SK-N-SH (cell line): ENCODE data around the gene TRIM40. TPM values are rescaled to one million over a fixed set of nuclear protein-coding genes. Genes with fewer than 3 reads are reported as not detected.

Experiments used
- CTCF ChIA-PET: fragments of 300-600, 350-600 bp; formaldehyde crosslinking; extraction: SDS; loops from one replicate; lab custom pipeline; 2021; lab: Yijun Ruan, JAX
- POLR2A ChIA-PET: fragments of 350-600 bp; sonication (Branson Sonifier 250); formaldehyde crosslinking; extraction: SDS; loops from one replicate; lab custom pipeline; 2020; ENCODE audit warnings: antibody characterized with exemption, inconsistent platforms; lab: Yijun Ruan, JAX
- DNase-seq: peaks from one replicate; pipeline ENCODE4 v3.0.0; 2012
- H2AFZ ChIP-seq: fragments of 200-600 bp; sonication (generic); 2 replicates; pipeline ENCODE4 v1.8.1; 2016; ENCODE audit warnings: antibody characterized with exemption, mild to moderate bottlenecking, low read depth
- H3F3A ChIP-seq: fragments of 200-600 bp; sonication (generic); replicated peaks from 2 replicates; pipeline ENCODE3; 2016; ENCODE audit warnings: antibody characterized with exemption, mild to moderate bottlenecking; ENCODE audit not compliant: insufficient read depth
- H3K27ac ChIP-seq, 2 experiments: fragments of 200-500 bp in 1 of 2; fragments of 200-600 bp in 1 of 2; sonication (Bioruptor generic) in 1 of 2; sonication (generic), shearing (Covaris generic) in 1 of 2; 2 replicates each; pipeline versions ENCODE4 v1.5.1 to v1.6.1; 2014 to 2016; ENCODE audit warnings: low read depth in 2 of 2, inconsistent platforms in 1 of 2, low read length in 1 of 2, mild to moderate bottlenecking in 1 of 2, mixed read lengths in 1 of 2
- H3K27me3 ChIP-seq: fragments of 200-600 bp; sonication (generic), shearing (Covaris generic); 2 replicates; pipeline ENCODE4 v1.6.1; 2016; ENCODE audit warnings: mixed run types; ENCODE audit not compliant: insufficient read depth
- H3K36me3 ChIP-seq, 2 experiments: fragments of 200-500 bp in 1 of 2; fragments of 200-600 bp in 1 of 2; sonication (Bioruptor generic) in 1 of 2; sonication (generic) in 1 of 2; replicated peaks in 1 of 2; 2 replicates each; pipeline versions ENCODE3 to v1.5.1; 2014 to 2016; ENCODE audit warnings: low read length in 1 of 2, mild to moderate bottlenecking in 1 of 2; ENCODE audit not compliant: insufficient read depth in 2 of 2, control insufficient read depth in 1 of 2
- H3K4me1 ChIP-seq, 2 experiments: fragments of 200-500 bp in 1 of 2; fragments of 200-600 bp in 1 of 2; sonication (Bioruptor generic) in 1 of 2; sonication (generic), shearing (Covaris generic) in 1 of 2; 2 replicates each; pipeline versions ENCODE4 v1.5.1 to v1.6.1; 2014 to 2016; ENCODE audit warnings: low read depth in 1 of 2, low read length in 1 of 2, mixed run types in 1 of 2; ENCODE audit not compliant: insufficient read depth in 2 of 2, control insufficient read depth in 1 of 2
- H3K4me2 ChIP-seq: fragments of 200-600 bp; sonication (generic), shearing (Covaris generic); 2 replicates; pipeline ENCODE4 v1.6.1; 2017; ENCODE audit warnings: mixed run types
- H3K4me3 ChIP-seq, 2 experiments: fragments of 200-500 bp in 1 of 2; fragments of 200-600 bp in 1 of 2; sonication (Bioruptor generic) in 1 of 2; sonication (generic), shearing (Covaris generic) in 1 of 2; 2 replicates each; pipeline versions ENCODE4 v1.5.1 to v1.8.1; 2014 to 2016; ENCODE audit warnings: low read depth in 2 of 2, inconsistent platforms in 1 of 2, low read length in 1 of 2, mild to moderate bottlenecking in 1 of 2, mixed read lengths in 1 of 2, moderate library complexity in 1 of 2
- H3K79me2 ChIP-seq: fragments of 200-600 bp; sonication (generic); 2 replicates; pipeline ENCODE4 v1.8.1; 2017; ENCODE audit warnings: mild to moderate bottlenecking; ENCODE audit not compliant: insufficient read depth
- H3K9ac ChIP-seq: fragments of 200-600 bp; sonication (generic); 2 replicates; pipeline ENCODE4 v1.6.1; 2017; ENCODE audit warnings: mixed run types
- H3K9me2 ChIP-seq: fragments of 200-600 bp; sonication (generic); 2 replicates; pipeline ENCODE4 v1.6.1; 2017; ENCODE audit warnings: mixed run types
- H3K9me3 ChIP-seq: fragments of 200-600 bp; sonication (generic); 2 replicates; pipeline ENCODE4 v1.6.1; 2017; ENCODE audit warnings: mixed run types, mild to moderate bottlenecking, moderate library complexity
- H4K20me1 ChIP-seq: fragments of 200-600 bp; sonication (generic); 2 replicates; pipeline ENCODE4 v1.6.1; 2017; ENCODE audit warnings: mild to moderate bottlenecking, mixed run types; ENCODE audit not compliant: insufficient read depth
- CTCF ChIP-seq: fragments of 200-600 bp; sonication (generic); IDR thresholded peaks from 2 replicates; pipeline ENCODE4 v1.6.1; 2017; ENCODE audit warnings: antibody characterized with exemption, mild to moderate bottlenecking, moderate library complexity
- ELF1 ChIP-seq: IDR thresholded peaks from 2 replicates; pipeline ENCODE4 v1.4.0; 2012
- EZH2phosphoT487 ChIP-seq: fragments of 200-600 bp; sonication (generic); IDR thresholded peaks from 2 replicates; pipeline ENCODE4 v1.6.1; 2017; ENCODE audit warnings: low read depth, mixed run types, mild to moderate bottlenecking, antibody characterized with exemption, moderate library complexity, borderline replicate concordance
- FOSL2 ChIP-seq: IDR thresholded peaks from 2 replicates; pipeline ENCODE4 v1.4.0; 2012; ENCODE audit warnings: low read depth, mild to moderate bottlenecking, moderate library complexity, borderline replicate concordance
- GATA2 ChIP-seq: sonication (generic); formaldehyde crosslinking; IDR thresholded peaks from 2 replicates; pipeline ENCODE4 v1.5.0; 2020; ENCODE audit warnings: mild to moderate bottlenecking, missing genetic modification reagents
- NFIC ChIP-seq: IDR thresholded peaks from 2 replicates; pipeline ENCODE4 v1.4.0; 2012; ENCODE audit warnings: borderline replicate concordance
- PBX3 ChIP-seq: IDR thresholded peaks from 2 replicates; pipeline ENCODE4; 2012
- RAD21 ChIP-seq: IDR thresholded peaks from 2 replicates; pipeline ENCODE4 v1.6.1; 2012; ENCODE audit warnings: mild to moderate bottlenecking, low read length
- RCOR1 ChIP-seq: fragments of 150-350 bp; IDR thresholded peaks from 2 replicates; pipeline ENCODE4 v1.6.1; 2017; ENCODE audit warnings: antibody characterized with exemption, low read length
- REST ChIP-seq: IDR thresholded peaks from 2 replicates; pipeline ENCODE4 v1.6.1; 2012; ENCODE audit warnings: mild to moderate bottlenecking, low read depth, low read length, moderate library complexity
- RFX5 ChIP-seq: IDR thresholded peaks from 2 replicates; pipeline ENCODE4 v1.6.1; 2012; ENCODE audit warnings: mild to moderate bottlenecking, improper control_type of control experiment, low read length
- SMC3 ChIP-seq: IDR thresholded peaks from 2 replicates; pipeline ENCODE4 v1.6.1; 2012; ENCODE audit warnings: low read depth, low read length, improper control_type of control experiment
- TCF12 ChIP-seq: IDR thresholded peaks from 2 replicates; pipeline ENCODE4 v1.4.0; 2012
- TEAD4 ChIP-seq: IDR thresholded peaks from 2 replicates; pipeline ENCODE4 v1.4.0; 2012; ENCODE audit warnings: mild to moderate bottlenecking, borderline replicate concordance; ENCODE audit not compliant: insufficient read depth
- WGBS: methylation state at CpG from one replicate; pipeline ENCODE4 v1.1.6; 2017; ENCODE audit warnings: low lambda C conversion rate; 5-methylcytosine and 5-hydroxymethylcytosine counted together
- polyA plus RNA-seq, 3 experiments: library from polyadenylated mRNA; depleted of rRNA; stranded (reverse); fragments of >200 nt; gene quantifications; 2 replicates each; pipeline ENCODE4 v1.2.3, GENCODE V29; 2012

TRIM40 gene
- polyA plus RNA-seq, 1 of the 3 experiments (the other 2 are of a cell fraction), result not detected

- Histone ChIP-seq H3K79me2 (no peaks in the 10 kb centered on the region), H4K20me1 (no peaks in the 10 kb centered on the region), H3K4me2 (no peak overlapping the region), H3K4me3 (peak overlapping the region in 1 of 2 experiments; percentile 18; a peak in 1 of 4 replicates), H2AFZ (no peak overlapping the region), H3K27me3 (peaks cover 84% of the 10 kb centered on the region), H3K36me3 (no peaks in the 10 kb centered on the region), H3K9me2 (no peaks in the 10 kb centered on the region), H3F3A (no peaks in the 10 kb centered on the region), H3K27ac (no peak overlapping the region), H3K9me3 (no peaks in the 10 kb centered on the region), H3K4me1 (no peaks in the 10 kb centered on the region), H3K9ac (no peak overlapping the region)
- CTCF ChIA-PET, result interaction anchor here (0.5 to 6.2 kb wide), 53 partner anchors 8 to 1610 kb away, joined by 3 to 207 read pairs (median 4); partner anchors contain the start of genes POLR1H, PPP1R11, TRIM26 and TRIM31
- WGBS, result 6% methylated on average over 16 of the region's 16 CpGs
- TF ChIP-seq PBX3 (0 out of 2 replicates have a peak, but pooled peaks have one; percentile 8), EZH2phosphoT487 (no peak), SMC3 (peak; percentile 84), FOSL2 (no peak), TEAD4 (no peak), RAD21 (peak; percentile 77), CTCF (peak; percentile 99)
- DNase-seq, result peak; percentile 83
- POLR2A ChIA-PET, result no interaction called here
Measured at GRCh38 chr6:30130887-30131862, 4.8 kb upstream of the TRIM40 start.

- no peaks in the 10 kb centered on the region for H3K36me3 ChIP-seq
- no peak overlapping the region for H2AFZ ChIP-seq
- 0% methylated on average over 1 of the region's 2 CpGs for WGBS
- H3K27ac ChIP-seq, result no peak overlapping the region
- H3K27me3 ChIP-seq, result peaks cover 84% of the 10 kb centered on the region
- no peak for DNase-seq
- H3K9me3 ChIP-seq, result no peaks in the 10 kb centered on the region
- no peak overlapping the region for H3K4me3 ChIP-seq
- no peak overlapping the region for H3K9ac ChIP-seq
- no peaks in the 10 kb centered on the region for H3K9me2 ChIP-seq
- no peak overlapping the region for H3K4me2 ChIP-seq
- no peaks in the 10 kb centered on the region for H3K4me1 ChIP-seq
- TF ChIP-seq REST (no peak), NFIC (no peak), GATA2 (CRISPR knock-in tag) (no peak), TCF12 (no peak), ELF1 (no peak), SMC3 (no peak), RCOR1 (no peak), RFX5 (no peak)
- ChIA-PET POLR2A (no interaction called here), CTCF (interaction anchor here (0.9 to 6.2 kb wide), 20 partner anchors 10 to 1609 kb away, joined by 3 to 207 read pairs (median 6); partner anchors contain the start of gene POLR1H)
- H4K20me1 ChIP-seq, result no peaks in the 10 kb centered on the region
- H3F3A ChIP-seq, result no peaks in the 10 kb centered on the region
- no peaks in the 10 kb centered on the region for H3K79me2 ChIP-seq
Measured at GRCh38 chr6:30131947-30132497, 3.9 kb upstream of the TRIM40 start.
